T follicular helper cell (primary cell): Measurements from ENCODE around the gene TMEM18.
"Not testable (repeated sequence)": the region's sequence is repeated elsewhere in the genome, so short reads cannot be mapped to it uniquely, and the experiment has no call there.

Source experiments
- DNase-seq: peaks from one replicate; pipeline ENCODE4 v3.0.0-alpha.2; 2020; ENCODE audit warnings: low read depth
- total RNA-seq, 2 experiments: gene quantifications; one replicate each; lab custom pipeline; 2026; lab: John Stamatoyannopoulos, UW

TMEM18 gene
- 39.4 to 44.0 reads per million in 2 experiments for total RNA-seq

DNA sequence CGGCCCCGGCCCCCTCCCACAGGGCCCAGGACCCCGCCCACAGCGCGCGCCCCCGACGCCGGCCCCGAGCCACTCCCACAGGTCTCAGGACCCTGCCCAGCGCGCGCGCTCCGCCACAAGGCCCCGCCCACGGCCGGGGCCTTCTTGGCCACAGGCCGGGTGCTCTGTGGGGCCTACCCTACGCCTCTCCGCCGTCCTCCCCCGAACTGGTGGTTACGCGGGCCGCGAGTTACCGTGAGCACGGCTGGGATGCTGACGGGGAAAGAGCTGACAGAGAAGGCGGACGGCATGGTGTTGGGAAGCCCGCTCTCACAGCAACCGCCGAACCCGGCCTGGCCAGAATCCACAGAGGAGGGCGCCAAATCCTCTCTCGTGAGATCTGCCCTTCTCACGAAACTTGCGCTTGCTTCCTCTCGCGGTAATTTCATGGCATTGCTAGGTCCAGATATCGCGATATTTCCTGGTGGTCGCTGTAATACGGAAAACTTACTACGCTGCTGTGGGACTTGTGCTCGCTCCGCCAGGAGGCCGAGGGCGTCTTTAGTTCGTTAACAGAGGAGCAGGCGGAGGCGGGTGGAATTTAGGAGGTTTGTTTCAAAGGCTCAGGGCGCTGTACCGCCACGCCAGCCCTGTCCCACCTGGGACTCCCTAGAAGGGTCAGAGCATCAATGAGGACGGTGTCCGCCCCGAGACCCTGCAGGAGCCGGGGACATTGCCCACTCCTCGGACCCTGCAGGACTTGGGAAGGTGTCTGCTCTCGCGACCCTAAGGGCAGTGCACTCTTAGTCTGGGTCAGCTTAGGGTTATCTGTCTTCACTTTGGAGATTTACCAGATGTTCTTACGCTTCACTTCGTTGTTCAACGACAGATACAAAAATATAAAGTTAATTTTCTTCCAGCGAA, at the start of gene TMEM18:
TMEM18 (minus strand) TSS at position 351 of the 903 bp plus-strand sequence; CDS start at position 290, 61 bp downstream.
- peak; percentile 95 for DNase-seq

DNA sequence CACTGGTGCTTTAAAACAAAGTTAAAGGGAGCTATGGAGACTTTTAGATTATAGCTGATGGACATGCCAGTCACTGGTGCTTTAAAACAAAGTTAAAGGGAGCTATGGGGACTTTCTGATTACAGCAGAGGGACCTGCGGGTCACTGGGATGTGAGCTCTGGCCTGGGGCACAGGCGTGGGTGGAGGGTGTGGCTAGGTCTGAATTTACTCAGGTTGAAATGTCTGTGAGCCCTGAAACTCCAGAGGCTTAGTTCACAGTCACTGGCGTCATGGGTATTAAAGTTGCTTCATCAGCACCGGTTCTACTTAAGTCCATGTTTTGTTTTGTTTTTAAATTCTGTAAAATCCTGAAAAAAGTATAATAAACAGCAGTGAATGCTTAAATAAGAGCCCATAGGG, 49.0 kb upstream of the TMEM18 start:
- no peak for DNase-seq

DNA sequence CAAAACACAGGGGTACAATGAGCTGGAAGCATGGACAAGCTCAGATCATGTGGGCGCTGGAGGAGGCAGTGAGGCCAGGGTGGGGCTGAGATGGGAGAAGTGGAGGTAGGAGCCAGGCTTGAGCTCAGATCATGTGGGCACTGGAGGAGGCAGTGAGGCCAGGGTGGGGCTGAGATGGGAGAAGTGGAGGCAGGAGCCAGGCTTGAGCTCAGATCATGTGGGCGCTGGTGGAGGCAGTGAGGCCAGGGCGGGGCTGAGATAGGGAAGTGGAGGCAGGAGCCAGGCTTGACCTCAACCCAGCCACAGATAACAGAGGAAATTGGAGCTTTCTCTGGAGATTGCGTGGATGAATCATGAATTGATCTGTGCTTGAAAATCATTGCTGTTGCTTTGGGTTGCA, 48.3 kb upstream of the TMEM18 start:
- DNase-seq = no peak

DNA sequence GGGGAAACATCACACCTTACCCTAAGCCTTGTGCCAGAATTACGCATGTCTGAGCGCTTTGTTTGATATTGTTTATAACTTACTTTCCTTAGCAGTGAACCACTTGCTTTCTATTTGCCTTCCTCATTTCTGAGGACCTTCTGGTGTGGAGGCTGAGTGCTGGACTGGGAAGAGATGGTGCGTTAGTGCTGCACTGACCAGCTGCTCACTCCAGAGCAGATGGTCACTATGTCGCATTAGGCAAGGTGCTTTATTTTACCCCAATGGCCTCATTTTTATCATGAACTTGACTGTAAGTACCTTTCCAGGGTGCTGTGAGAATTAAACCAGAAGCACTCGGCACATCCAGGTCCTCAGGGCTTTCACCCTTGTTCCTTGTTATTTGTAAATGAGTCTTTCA, 46.6 kb upstream of the TMEM18 start:
- DNase-seq = no peak

DNA sequence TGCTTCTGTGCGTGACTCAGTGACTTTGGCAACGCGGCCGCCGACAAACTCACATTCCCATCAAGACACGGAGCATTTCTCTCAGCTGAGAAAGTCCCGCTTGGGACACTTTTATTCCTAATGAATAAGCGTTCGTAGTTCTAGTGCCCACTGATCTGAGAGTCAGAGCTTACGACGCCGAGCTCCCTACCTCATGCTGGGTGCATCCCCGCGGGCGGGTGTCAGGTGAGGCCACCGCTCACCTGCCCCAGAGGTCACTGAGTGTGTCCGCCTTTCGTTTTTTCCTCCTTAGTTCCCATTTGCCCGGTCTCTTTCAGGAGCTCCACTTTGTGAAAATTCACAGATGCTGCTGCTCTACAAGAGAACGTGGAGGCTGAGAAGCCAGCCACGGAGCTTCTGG, 43.6 kb upstream of the TMEM18 start:
- DNase-seq = no peak

DNA sequence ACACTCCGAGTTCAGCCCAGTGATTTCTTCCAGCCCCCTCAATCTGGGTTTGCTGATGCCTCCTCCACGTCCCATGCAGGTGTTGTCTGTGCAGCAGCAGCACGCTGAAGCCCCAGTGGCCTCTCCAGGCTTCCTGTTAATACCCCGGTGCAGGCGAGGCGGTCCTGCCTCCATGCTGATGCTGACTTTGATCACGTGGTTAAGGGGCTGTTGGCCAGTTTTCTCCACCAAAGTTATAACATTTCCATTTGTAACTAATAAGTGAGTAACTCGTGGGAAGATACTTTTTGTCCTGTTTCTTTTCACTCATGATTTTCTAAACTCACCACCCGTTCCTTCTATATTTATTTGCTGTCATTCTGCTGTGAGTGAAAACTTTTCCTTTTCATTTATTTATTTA, 42.5 kb upstream of the TMEM18 start:
- DNase-seq = no peak

DNA sequence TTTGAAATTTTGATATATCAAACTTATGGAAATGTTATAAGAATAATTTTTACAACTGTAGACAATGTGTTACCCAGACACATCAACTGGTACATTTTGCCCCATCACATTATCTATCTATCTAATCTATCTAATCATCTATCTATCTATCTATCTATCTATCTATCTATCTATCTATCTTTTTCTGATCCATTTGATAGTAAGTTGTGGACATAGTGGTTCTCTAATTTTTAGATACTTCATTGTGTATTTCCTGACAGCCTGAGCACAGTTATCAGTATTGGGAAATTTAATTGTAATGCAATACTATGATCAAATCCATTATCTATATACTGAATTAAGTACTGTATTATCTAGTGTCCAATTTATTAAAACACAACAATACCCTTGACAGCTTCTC, 42.0 kb upstream of the TMEM18 start:
- DNase-seq = no peak

DNA sequence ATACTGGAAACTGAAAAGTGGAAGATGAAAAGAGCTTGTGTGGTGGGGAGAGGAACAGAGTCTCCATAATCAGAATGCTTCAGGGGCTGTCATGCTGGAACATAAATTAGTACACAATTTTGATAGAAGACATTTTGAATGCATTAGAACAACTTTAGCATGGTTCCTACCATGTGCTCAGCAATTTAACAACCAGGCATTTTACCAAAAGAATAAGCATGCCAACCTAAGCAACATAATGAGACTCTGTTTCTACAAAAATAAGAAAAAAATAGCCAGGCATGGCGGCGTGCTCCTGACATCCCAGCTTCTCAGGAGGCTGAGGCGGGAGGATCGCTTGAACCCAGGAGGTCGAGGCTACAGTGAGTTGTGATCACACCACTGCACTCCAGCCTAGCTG, 40.5 kb upstream of the TMEM18 start:
- no peak for DNase-seq

DNA sequence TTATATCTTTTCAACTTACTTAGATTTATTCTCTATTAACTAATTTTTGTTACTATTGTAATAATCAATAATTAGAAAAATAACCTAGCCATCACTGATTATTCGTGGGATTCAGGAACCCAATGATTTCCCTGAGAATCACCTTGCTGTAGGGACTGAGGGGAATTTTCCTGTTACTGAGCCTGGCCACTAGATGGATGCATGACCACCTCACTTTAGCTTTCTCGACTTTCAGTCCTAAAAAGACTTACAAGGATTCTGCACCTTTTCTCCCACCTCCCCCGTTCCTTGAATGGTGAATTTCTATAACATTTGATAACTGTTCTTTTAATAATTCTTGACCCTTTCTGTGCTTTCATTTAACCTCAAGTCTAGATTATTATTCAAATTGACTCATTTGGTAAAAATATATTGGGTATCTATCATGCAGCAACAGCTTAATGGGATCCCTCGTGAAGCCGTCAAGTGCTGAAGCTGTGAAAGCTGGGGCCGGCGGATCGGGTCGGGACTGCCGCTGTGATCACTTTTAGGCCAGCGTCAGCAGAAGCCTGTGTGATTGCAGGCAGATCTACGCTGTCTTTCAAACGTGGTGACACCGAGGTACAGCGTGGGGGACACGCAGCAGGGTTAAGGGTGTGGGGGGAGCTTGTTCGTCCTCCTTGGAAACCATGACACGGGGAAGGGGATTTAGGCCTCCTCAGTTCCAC, 38.8 kb upstream of the TMEM18 start:
- DNase-seq = no peak

DNA sequence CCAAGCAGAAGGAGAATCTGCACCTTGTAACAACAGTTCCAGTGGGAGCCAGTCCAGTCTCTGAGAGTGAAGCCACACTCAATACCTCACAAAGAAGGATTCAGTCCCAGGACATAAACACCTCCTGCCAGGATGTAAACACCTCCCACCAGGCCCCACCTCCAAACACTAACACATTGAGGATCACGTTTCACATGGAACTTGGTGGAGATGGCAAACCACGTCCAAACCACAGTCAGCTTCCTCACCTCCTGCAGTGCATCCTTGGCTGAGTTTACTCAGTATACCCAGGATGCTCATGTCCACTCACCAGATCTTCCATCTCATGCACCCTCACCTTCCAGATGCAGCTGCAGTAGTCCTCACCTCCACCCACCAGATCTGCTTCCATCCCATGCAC, 37.8 kb upstream of the TMEM18 start:
- no peak for DNase-seq

DNA sequence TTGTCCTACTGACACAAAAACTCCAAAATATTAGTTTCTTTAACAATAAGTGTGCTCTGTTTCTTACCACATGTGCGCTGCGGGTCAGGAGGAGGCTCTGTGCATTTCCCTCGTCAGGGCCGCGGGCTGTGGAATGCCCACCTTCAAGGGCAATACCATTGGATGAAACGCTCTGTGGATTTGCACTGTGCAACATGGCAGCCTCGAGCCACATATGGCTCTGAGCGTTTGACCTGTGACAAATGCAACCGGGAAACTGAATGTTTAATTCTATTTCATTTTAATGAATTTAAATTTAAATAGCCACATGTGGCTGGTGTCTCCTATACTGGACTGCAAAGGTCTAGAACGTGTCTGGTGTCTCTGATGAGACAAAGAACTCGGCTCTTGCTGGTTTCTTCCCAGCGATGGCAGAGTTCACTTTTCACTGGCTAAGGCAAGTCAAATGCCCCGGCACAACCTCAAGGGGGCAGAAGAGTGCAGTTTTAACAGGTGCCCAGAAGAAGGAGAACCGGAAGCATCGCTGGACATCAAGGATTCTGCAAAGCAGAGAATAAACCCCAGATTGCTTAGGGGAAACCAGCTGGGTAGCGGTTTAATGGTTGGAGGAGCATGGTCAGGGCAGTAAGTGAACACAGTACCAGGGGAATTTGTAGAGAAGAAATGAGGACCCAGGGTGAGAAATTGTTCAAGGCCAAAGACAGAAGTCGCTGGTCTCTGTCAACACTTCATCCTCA, 37.0 kb upstream of the TMEM18 start:
- no peak for DNase-seq

DNA sequence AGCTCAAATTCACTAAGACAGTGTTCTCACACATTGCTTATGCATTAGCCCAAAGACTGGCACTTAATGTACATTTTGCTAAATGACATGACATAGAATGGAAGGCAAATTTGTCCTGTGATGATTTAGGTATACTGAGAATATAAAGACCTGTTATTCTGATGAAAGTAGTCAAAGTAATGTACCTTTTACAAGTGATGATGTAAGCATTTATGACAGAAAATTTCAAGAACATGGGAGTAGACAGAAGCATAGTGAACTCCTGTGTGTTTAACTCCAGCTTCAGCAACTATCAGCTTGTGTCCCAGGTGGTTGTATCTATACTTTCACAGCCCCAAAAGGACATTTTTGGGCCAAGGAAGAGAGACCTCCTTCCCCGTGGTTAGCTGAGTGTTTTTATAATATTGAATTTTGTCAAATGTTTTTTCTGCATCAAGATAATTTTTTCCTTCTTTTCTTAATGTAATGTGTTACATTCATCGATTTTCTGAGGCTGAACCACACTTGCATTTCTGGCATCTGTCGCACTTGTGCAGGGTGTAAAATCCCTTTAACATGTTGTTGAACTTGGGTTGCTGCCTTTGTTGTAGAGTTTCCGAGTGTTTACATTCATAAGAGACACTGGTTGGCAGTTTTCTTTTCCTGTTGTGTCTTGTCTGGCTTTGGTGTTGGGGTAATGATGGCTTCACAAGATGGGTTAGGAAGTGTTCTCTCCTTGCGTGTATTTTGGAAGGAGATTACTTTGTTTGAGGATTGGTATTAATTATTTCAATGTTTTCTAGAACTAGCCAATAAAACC, 33.9 kb upstream of the TMEM18 start:
- no peak for DNase-seq

DNA sequence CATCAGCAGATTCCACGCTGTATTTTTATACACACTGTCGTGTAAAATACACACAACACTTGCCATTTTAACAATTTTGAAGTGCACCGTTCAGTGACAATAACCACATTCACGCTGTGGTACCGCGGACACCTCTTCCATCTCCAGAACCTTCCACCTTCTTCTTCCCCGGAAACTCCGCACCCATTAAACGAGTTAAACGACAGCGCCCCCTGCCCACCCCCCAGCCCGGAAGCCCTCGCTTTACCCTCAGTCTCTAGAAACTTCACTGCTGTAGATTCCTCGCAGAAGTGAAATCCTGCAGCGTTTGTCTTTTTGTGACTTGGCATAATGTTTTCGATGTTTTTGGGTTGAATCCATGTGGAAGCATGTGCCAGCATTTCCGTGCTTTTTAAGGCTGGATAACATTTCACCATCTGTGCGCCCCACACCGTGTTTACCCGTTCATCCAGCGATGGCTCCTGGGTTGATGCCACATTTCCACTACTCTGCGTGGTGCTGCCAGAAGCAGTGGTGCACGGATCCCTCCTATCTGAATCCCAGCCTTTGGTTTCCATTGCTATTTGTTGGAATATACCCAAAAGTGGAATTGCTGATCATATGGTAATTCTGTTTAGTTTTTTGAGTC, 32.0 kb upstream of the TMEM18 start:
- no peak for DNase-seq

DNA sequence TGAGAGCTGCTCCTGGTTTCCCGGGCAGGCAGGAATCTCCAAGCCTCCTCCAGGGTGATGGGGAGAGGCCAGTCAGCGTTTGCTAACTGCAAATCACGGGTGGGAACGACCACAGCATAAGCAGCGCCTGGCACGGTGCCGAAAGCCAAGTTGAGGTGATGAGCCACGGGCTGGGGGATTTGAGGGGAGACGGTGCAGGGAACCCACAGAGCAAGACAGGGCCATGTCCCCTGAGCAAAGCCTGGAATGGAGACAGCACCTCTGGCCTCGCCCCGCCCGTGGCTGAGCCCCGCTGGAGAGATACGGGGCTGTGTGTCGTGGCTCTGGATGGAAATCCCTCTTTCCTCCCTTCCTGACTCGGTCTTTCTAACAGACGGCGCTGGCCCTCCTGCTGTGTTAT, 31.5 kb upstream of the TMEM18 start:
- DNase-seq = no peak

DNA sequence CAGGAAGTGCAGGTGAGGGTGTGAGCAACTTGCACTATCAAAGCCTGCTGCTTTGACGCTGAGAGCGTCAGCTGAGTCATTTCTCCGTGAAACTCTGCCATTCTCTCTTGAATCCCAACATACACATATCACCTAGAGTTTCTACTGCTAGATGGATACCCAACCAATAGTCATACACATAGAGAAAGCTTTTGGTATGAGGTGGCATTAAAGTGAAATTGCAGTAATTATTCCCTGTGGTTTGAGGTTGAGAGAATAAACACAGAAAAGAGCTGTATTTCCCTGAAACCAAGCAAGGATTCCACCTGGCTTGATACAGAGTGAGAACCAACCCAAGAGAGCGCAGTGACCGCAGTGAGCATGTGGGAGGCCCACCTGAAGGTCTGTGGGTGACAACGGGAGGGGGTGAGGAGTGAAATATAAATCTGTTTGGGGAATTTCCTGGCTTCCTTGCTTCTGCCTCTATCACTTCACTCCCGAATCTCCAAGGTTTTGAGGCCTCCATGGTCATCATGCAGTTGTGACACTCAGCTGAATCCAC, 28.8 kb upstream of the TMEM18 start:
- DNase-seq = no peak

DNA sequence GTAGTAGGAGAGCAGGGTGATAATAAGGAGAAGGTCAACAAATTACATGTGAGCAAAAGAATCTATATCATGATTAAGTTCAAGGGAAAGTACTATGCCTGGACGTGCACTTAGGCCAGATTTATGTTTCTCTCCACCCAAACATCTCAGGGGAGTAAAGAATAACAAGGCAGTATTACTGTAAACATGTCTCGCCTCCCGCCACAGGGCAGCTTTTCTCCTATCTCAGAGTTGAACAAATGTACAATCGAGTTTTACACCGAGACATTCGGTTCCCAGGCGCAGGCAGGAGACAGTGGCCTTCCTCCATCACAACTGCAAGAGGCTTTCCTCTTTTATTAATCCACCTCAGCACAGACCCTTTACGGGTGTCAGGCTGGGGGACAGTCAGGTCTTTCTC, 25.6 kb upstream of the TMEM18 start:
- DNase-seq = not testable (repeated sequence)

DNA sequence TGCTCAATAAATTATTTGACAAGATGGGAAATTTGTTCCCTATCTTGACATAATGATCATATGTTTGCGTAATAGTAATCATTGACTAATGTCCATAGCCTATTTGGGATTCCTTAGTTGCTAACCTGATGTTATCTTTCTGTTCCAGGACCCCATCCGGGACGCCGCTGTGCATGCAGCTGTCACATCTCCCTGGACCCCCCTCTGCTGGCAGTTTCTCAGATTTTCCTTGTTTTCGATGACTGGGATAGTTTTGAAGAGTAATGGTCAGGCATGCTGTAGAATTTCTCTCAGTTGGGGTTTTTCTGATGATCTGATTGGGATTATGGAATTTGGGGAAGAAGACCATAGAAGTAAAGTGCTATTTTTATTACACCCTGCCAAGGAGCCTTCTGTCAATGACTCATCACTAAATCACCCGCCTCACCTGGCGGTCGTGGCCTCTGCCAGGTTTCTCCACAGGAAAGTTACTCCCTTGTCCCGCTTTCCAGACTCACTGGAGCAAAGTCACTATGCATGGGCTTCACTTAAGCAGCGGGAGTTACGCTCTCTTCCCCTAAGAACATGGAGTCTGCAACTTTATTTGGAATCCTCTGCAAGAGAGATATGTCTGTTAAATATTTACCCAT, 19.9 kb upstream of the TMEM18 start:
- no peak for DNase-seq

DNA sequence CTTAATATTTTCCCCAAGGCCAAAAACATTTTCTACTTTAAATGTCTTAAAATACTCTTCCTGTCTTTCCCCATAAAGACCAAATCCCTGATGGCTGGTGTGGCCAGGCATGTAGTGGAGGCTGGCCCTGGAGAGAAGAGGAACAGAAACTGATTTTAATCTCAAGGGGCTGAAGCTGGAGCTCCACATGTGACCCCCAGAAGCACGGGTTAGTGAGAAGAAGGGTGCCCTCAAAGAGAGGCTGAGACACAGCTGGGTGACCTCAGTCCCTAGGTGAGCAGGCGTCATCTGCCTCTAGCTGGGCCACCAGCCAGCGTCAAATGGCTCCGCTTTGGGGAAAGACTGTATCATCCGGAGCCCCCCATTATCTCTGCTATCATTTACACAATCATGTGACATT, 19.3 kb upstream of the TMEM18 start:
- DNase-seq = no peak

DNA sequence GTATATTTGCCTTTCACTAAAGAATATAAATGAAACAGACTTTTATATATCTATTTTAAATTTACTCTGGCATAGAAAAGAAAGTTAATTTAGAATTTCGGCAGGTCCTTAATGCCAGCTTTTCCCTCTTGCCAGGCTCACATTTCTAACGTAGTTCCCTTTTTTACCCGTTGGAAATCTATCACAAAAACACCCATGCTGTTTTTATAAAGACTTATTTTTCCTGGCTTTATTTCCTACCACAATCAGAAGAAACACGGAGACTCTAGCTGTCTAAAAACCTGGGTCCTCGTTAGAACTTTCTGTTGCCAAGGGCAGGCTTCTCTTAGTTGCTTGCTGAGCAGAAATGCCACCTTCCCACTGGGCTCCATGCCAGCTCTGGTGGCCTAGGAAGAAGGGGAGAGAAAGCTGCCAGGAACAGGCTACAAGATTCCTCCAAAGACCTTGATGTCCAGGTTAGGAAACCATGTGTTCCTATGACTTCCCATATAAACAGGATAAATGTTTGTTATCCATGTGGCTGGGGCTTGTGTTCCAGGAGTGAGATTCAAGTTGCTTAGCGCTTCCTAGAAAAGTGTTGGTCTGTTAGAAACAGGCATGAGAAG, 17.8 kb upstream of the TMEM18 start:
- no peak for DNase-seq

DNA sequence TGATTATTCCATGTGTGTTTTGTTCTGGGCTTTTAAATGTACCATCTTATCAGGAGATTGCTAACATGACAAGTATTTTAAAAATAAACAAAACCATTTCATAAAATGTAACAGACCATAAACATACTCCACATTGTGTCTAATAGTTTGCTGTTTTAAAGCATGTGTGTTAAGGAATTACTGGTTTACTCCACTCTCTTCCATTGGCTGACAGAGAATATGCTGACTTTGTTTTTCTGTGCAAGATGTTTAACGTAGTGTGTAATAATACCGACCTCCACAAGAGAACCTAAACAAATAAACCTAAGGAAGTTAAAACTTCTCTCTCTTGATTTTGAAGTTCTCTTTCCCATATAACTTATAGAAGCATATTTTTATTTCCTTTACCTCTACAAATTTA, 17.0 kb upstream of the TMEM18 start:
- DNase-seq = no peak
